Smooth muscle cell (in vitro differentiated cells): ENCODE results near the gene ADAMTSL3. TPM values are rescaled to one million over a fixed set of nuclear protein-coding genes. Genes with fewer than 3 reads are reported as not detected.

Experiments
- DNase-seq: peaks from one replicate; lab custom pipeline; 2025; ENCODE audit not compliant: unreplicated experiment; lab: John Stamatoyannopoulos, UW
- H2AFZ ChIP-seq: fragments of 200-600 bp; sonication (generic); 2 replicates; pipeline ENCODE4 v1.6.0; 2016; ENCODE audit warnings: antibody characterized with exemption, low read depth, mild to moderate bottlenecking
- H3F3A ChIP-seq: fragments of 200-600 bp; sonication (generic); 2 replicates; pipeline ENCODE4 v1.6.0; 2017; ENCODE audit warnings: antibody characterized with exemption, low read depth
- H3K27ac ChIP-seq: fragments of 200-600 bp; sonication (generic); 2 replicates; pipeline ENCODE4 v1.5.1; 2016; ENCODE audit warnings: low read depth, mild to moderate bottlenecking
- H3K27me3 ChIP-seq: fragments of 200-600 bp; sonication (generic); 2 replicates; pipeline ENCODE4 v1.6.1; 2016; ENCODE audit warnings: low read depth, mild to moderate bottlenecking
- H3K36me3 ChIP-seq: fragments of 200-600 bp; sonication (generic); 2 replicates; pipeline ENCODE4 v1.5.1; 2016; ENCODE audit warnings: low read depth
- H3K4me1 ChIP-seq: fragments of 200-600 bp; sonication (generic); 2 replicates; pipeline ENCODE4 v1.5.1; 2016; ENCODE audit warnings: low read depth
- H3K4me2 ChIP-seq: fragments of 200-600 bp; sonication (generic); 2 replicates; pipeline ENCODE4 v1.6.0; 2016; ENCODE audit warnings: mild to moderate bottlenecking
- H3K4me3 ChIP-seq: fragments of 200-600 bp; sonication (generic); 2 replicates; pipeline ENCODE4 v1.5.1; 2016; ENCODE audit warnings: mild to moderate bottlenecking
- H3K79me2 ChIP-seq: fragments of 200-600 bp; sonication (generic); 2 replicates; pipeline ENCODE4 v1.6.0; 2016; ENCODE audit warnings: low read depth, mild to moderate bottlenecking
- H3K9ac ChIP-seq: fragments of 200-600 bp; sonication (generic); 2 replicates; pipeline ENCODE4 v1.6.0; 2016; ENCODE audit warnings: low read depth
- H3K9me3 ChIP-seq: fragments of 200-600 bp; sonication (generic); replicated peaks from 2 replicates; pipeline ENCODE4 v1.5.1; 2016; ENCODE audit warnings: low read depth
- H4K20me1 ChIP-seq: fragments of 200-600 bp; sonication (generic); 2 replicates; pipeline ENCODE4 v1.6.0; 2016; ENCODE audit warnings: low read depth
- CTCF ChIP-seq: fragments of 200-600 bp; sonication (generic); IDR thresholded peaks from 2 replicates; pipeline ENCODE4 v1.5.1; 2017; ENCODE audit warnings: borderline replicate concordance, mild to moderate bottlenecking, antibody characterized with exemption; ENCODE audit not compliant: insufficient read depth, poor library complexity, severe bottlenecking
- WGBS: methylation state at CpG from one replicate; pipeline ENCODE4 v1.1.7; 2016; ENCODE audit warnings: low lambda C conversion rate; 5-methylcytosine and 5-hydroxymethylcytosine counted together
- polyA plus RNA-seq: library from polyadenylated mRNA; unstranded; fragments of >200 nt; fragmentation: Nextera tagmentation; extraction: Ambion mirVana; gene quantifications from 2 replicates; pipeline ENCODE4 v1.2.1, GENCODE V29; 2016
- total RNA-seq: library from RNA; depleted of rRNA; stranded (reverse); fragments of >200 nt; gene quantifications from 2 replicates; pipeline ENCODE4 v1.2.3, GENCODE V29; 2014

ADAMTSL3 gene
- total and polyA plus RNA-seq, 2 experiments from 2014 or later: 0.17 to 0.22 TPM

GRCh38 chr15:83784975-83785374 lies 131.1 kb downstream of the ADAMTSL3 start:
- no peak for TF ChIP-seq CTCF
- H3K9ac ChIP-seq: no peak overlapping the region
- H2AFZ ChIP-seq: no peak overlapping the region
- no peaks in the 10 kb centered on the region for H3K36me3 ChIP-seq
- DNase-seq: no peak
- H4K20me1 ChIP-seq: no peaks in the 10 kb centered on the region
- H3F3A ChIP-seq: no peaks in the 10 kb centered on the region
- no peaks in the 10 kb centered on the region for H3K4me1 ChIP-seq
- H3K9me3 ChIP-seq: no peaks in the 10 kb centered on the region
- H3K27me3 ChIP-seq: no peaks in the 10 kb centered on the region
- no peak overlapping the region for H3K4me2 ChIP-seq
- no peak overlapping the region for H3K27ac ChIP-seq
- H3K4me3 ChIP-seq: no peak overlapping the region
- H3K79me2 ChIP-seq: no peaks in the 10 kb centered on the region

- Histone ChIP-seq H4K20me1 (no peaks in the 10 kb centered on the region), H3K9me3 (no peaks in the 10 kb centered on the region), H3K4me2 (no peak overlapping the region), H3K9ac (no peak overlapping the region), H3K27ac (no peak overlapping the region), H3K4me3 (no peak overlapping the region), H2AFZ (no peak overlapping the region), H3K36me3 (no peaks in the 10 kb centered on the region), H3K4me1 (no peaks in the 10 kb centered on the region), H3K27me3 (no peaks in the 10 kb centered on the region), H3F3A (no peaks in the 10 kb centered on the region), H3K79me2 (no peaks in the 10 kb centered on the region)
- TF ChIP-seq CTCF: no peak
- DNase-seq: no peak
- 88% methylated on average over 5 of the region's 5 CpGs for WGBS
These were observed 132.4 kb downstream of the ADAMTSL3 start for GRCh38 chr15:83786336-83786735.

- H3K79me2 ChIP-seq: no peaks in the 10 kb centered on the region
- H3K4me2 ChIP-seq: no peak overlapping the region
- no peak overlapping the region for H3K27ac ChIP-seq
- H3K27me3 ChIP-seq: no peaks in the 10 kb centered on the region
- H2AFZ ChIP-seq: no peak overlapping the region
- no peaks in the 10 kb centered on the region for H4K20me1 ChIP-seq
- H3F3A ChIP-seq: no peaks in the 10 kb centered on the region
- no peak for DNase-seq
- no peaks in the 10 kb centered on the region for H3K9me3 ChIP-seq
- WGBS: 88% methylated on average over 5 of the region's 5 CpGs
- no peaks in the 10 kb centered on the region for H3K4me1 ChIP-seq
- no peak overlapping the region for H3K9ac ChIP-seq
- no peak for TF ChIP-seq CTCF
- H3K36me3 ChIP-seq: no peaks in the 10 kb centered on the region
- no peak overlapping the region for H3K4me3 ChIP-seq
These were observed 139.1 kb downstream of the ADAMTSL3 start for GRCh38 chr15:83793069-83793468.

- Histone ChIP-seq H3K4me1 (no peaks in the 10 kb centered on the region), H3K4me3 (no peak overlapping the region), H2AFZ (no peak overlapping the region), H4K20me1 (no peaks in the 10 kb centered on the region), H3K36me3 (no peaks in the 10 kb centered on the region), H3K9me3 (no peaks in the 10 kb centered on the region), H3K9ac (no peak overlapping the region), H3F3A (no peaks in the 10 kb centered on the region), H3K27ac (no peak overlapping the region), H3K27me3 (no peaks in the 10 kb centered on the region), H3K4me2 (no peak overlapping the region), H3K79me2 (no peaks in the 10 kb centered on the region)
- no peak for DNase-seq
- 87% methylated on average over 1 of the region's 1 CpG for WGBS
- no peak for TF ChIP-seq CTCF
These were observed 140.3 kb downstream of the ADAMTSL3 start for GRCh38 chr15:83794209-83794608.
